NCI-H1417 (cell line): Measurements from ENCODE around the gene SENP6.

Experiments used
- DNase-seq, 3 experiments: peaks; one replicate each; lab custom pipeline; 2025; lab: John Stamatoyannopoulos, UW

The SENP6 gene

DNA sequence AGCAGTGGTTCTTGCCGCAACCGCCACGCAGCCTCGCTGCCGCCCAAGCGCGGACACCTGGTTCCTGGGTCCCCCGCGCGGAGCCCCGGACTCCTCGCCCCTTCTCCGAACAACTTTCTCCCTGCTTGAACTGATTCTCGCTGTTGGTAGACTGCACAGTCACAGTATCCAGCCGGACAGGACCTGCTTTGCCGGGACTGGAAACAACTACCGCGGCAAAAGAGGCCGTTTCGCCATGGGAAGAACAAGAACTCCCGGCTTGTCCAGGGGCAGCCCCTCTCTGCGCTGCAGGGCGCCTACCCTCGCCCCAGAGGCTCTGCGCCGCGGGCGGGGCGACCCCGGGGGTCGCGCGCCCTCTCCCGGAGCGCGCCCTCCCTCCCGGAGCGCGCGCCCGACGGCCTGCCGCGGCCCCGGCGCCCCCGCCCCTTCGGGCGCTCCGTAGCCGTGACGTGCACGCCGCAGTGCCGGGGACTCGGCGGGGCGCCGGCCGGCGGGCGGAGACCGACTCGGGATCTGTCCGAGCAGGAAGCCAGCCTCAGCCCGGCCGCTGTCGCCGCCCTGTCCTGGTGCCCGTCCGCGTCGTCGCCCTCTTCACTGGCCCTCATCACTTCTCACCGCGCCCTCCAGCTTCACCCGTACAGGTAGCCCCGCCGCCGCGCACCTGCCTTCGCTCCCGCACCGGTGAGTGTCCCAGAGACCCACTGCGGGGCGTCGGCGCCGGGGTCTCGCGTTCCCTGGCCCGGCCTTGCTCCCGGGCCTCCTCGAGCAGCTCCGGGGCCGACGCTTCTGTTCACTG, 147.3 kb downstream of the SENP6 start, which contains the start of gene MYO6:
MYO6 (plus strand) TSS at position 497 of the 796 bp plus-strand sequence. CDS start 68,309 bp downstream, outside the sequence.
- DNase-seq = peak; percentile 82 to 87 (median 84)

DNA sequence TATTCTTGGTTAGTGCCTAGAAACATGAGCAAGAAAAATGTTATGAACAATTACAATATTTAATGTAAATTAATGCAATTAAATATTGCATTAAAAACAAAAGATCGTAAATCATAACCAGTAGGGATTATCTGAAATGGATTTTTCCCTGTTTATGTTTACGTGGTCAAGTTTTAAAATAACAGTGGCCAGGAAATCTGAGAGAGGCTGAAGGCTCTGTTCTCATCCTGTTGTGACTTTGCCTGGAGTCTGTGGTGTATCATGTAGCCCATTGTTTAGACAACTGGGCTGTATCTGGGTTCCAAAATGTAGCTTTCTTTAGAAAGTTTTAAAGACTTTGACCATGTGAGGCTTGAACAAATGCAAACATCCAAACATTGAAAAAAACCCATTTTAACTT, 149.8 kb downstream of the SENP6 start:
- no peak for DNase-seq

DNA sequence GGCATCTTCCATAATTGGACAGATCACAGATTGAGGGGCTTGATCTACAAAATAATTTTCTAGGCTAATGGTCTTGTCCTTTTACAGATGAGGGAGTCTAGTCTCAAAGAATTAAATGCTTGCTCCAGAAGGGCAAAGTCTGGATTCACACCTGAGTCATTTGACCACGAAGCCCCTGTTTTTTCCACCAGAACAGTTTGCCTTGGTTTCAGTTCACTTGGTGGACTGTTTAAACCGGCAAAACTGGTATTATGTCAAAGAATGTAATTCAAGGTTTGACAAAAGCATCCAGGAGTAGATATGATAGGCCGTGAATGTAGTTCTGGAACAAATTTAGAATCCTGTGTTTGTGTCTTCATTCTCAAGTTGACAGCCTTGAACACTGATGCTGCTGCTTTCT, 150.7 kb downstream of the SENP6 start:
- no peak for DNase-seq

DNA sequence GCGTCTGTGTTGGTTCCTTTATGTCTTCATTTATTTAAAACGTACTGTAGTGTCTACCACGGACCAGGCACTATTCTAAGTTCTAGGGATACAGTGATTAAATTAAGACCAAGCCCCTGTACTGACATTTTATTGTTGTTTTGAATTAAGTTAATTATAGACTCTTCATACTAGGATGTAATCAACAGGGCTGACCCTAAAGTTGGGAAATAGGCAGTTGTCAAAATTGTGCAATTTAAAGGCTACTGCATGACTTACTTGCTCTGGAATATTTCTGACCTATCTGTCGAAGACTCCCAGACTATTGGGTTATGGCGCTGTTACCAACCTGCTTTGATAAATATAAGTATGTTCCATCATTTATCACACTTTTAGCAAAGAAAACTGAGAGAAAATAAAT, 154.0 kb downstream of the SENP6 start:
- DNase-seq = no peak

DNA sequence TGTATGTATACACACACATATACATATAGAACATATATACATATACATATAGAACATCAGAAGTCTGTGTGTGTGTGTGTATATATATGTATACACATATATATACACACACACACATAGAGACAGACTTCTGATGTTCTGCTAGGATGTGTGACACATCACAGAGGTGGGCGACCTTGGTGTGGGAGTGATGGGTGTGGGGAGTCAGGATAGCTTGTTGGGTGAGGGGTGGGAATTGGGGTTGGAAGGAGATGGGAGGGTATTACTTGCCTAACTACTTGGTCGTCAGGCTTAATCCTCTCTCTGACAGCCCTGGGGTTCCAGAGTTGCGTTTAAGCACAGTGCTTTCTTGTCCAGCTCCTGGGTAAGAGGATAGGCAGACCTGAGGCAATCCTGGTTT, 155.6 kb downstream of the SENP6 start:
- no peak for DNase-seq

DNA sequence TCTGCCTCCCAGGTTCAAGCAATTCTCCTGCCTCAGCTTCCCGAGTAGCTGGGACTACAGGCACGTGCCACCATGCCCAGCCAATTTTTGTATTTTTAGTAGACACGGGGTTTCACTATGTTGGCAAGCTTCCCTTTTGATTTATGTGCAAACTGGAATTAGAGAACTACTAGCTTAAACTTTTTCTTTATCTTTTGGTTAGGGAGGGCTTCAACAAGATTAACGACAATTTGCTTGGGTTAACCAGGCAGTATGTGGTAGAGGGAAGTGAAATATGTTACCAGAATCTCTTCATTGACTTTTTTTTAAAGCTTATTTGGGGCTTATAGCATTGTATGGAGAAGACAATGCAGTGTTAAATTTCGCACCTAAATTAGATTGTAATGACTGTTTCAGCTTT, 156.4 kb downstream of the SENP6 start:
- no peak for DNase-seq

DNA sequence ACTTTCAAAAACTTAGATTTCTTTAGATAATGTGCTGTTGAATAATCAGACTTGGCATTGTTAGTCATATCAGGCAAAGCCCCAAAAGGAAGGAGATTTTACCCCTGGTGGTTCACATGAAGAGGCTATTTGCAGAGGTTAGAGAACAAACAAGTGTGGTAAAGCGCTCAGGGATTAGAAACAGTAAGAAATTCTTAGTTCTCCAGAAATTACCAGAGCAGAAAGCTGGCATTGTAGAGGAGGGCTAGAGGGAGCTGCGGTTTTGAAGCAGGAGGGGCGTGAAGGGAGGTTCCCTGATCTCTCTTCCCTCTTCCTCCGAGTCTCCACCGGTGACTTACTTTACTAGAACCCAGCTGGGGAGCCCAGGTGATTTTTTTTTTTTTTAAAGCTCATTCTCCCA, 157.5 kb downstream of the SENP6 start:
- DNase-seq = peak in 1 of 3 experiments; percentile 57

DNA sequence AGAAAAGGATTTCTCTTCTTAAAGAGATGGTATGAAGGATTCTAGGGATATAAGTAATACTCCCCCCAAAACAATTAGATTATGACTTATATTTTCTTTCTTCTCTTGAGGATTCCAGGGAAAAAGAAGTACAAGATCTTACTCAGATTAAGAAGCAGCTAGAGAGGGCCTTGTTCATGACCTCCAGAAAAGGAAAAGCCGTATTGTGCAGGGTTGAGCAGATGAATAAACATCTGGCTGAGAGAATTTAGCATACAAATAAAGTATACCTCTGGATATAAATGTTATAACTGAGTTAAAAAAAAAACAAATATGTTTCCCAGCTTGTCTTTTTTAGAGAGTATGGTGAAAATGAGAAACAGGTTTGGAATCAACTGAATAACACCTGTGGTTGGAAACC, 158.6 kb downstream of the SENP6 start:
- DNase-seq = no peak

DNA sequence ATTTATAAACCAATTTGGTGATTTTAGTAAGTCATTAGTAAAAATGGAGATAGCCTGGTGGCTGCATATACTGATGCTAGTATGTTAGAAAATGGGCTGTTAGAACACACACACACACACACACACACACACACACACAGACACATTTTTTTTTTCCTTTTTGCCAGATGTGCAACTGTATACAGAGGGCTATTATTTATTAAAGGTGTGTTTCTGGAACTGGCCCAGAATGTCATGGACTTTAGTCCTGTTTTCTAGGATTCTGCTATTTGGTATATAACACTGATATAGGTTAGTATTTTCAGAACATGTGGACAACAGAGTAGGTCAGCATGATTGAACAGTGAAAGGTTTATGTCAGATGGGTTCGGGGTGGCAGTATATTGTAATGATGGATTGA, 159.8 kb downstream of the SENP6 start:
- DNase-seq = no peak

DNA sequence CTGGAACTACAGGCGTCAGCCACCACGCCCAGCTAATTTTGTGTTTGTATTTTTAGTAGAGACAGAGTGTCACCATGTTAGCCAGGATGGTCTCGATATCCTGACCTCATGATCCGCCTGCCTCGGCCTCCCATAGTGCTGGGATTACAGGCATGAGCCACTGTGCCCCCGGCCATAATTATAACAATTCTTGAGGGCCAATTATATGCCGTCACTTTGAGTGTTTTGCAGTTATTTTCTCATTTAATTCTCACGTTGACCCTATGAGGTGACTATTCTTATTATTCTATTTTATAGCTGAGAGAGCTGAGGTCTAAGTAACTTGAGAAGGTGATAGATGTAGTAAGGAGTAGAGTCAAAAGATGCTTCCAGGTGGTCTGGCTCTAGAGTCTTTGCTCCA, 160.4 kb downstream of the SENP6 start:
- DNase-seq = peak in 1 of 3 experiments; percentile 22

DNA sequence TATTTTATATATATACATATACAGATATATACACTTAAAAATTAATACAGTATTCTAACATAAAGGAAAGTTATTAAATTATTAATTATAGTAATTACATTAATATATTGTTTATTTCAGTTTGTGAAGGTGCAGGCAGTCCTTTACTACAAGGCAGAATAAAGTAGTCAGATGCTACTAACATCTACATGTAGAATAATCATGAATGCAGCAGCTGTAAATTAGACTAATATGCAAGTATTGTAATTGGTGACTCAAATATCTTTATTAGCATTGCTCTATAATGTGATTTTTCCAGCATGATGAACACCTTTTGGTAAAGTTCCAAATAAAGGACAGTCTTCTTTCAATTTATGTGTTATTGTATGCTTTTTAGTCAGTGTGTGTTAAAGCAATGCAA, 164.7 kb downstream of the SENP6 start:
- DNase-seq = no peak
